Upper lobe of left lung (tissue), 6 donors: Measurements from ENCODE around the gene DUSP15. TPM values are rescaled to one million over a fixed set of nuclear protein-coding genes. Genes with fewer than 3 reads are reported as not detected.

Experiments used
- ATAC-seq, 2 donors: fragments of 200-7000 bp; cut with Tn5 transposase; one replicate each; pipeline ENCODE4 v1.9.1; 2022; ENCODE audit warnings: mild to moderate bottlenecking in 2 of 2, moderate library complexity in 2 of 2; ENCODE audit not compliant: low FRiP score in 2 of 2
- DNase-seq, 2 donors: peaks; one replicate each; pipeline ENCODE4 v3.0.0-alpha.2; 2019 to 2020
- H3K27ac ChIP-seq, 4 donors: fragments of 200-600 bp; sonication (generic); one replicate each; pipeline ENCODE4 v1.5.1; 2016 to 2019
- H3K27me3 ChIP-seq, 4 donors: fragments of 200-600 bp; sonication (generic); one replicate each; pipeline ENCODE4 v1.5.1; 2017 to 2019
- H3K36me3 ChIP-seq, 4 donors: fragments of 200-600 bp; sonication (generic); one replicate each; pipeline ENCODE4 v1.5.1; 2016 to 2019
- H3K4me1 ChIP-seq, 4 donors: fragments of 200-600 bp; sonication (generic); one replicate each; pipeline ENCODE4 v1.5.1; 2018 to 2019
- H3K4me3 ChIP-seq, 4 donors: fragments of 200-600 bp; sonication (generic); one replicate each; pipeline ENCODE4 v1.5.1; 2017 to 2019; ENCODE audit warnings: mild to moderate bottlenecking in 2 of 4, moderate library complexity in 1 of 4
- H3K9me3 ChIP-seq, 4 donors: fragments of 200-600 bp; sonication (generic); one replicate each; pipeline ENCODE4 v1.5.1; 2018 to 2019
- CTCF ChIP-seq, 6 experiments: fragments of 450-650 bp in 4 of 6; fragments of 200-600 bp in 2 of 6; sonication (generic) in 2 of 6; IDR thresholded peaks; one replicate each; pipeline ENCODE4 v1.5.1; 2016 to 2019; ENCODE audit warnings: antibody characterized with exemption in 6 of 6
- EP300 ChIP-seq, 4 donors: sonication (generic); formaldehyde crosslinking; IDR thresholded peaks; one replicate each; pipeline ENCODE4 v1.5.1; 2017; ENCODE audit warnings: antibody characterized with exemption in 4 of 4, control low read depth in 2 of 4
- POLR2A ChIP-seq, 4 donors: fragments of 450-650 bp; IDR thresholded peaks; one replicate each; pipeline ENCODE4 v1.5.1; 2016 to 2017; ENCODE audit warnings: antibody characterized with exemption in 4 of 4, mild to moderate bottlenecking in 2 of 4
- POLR2AphosphoS5 ChIP-seq, 2 donors: sonication (generic); formaldehyde crosslinking; IDR thresholded peaks; one replicate each; pipeline ENCODE4 v1.5.1; 2017; ENCODE audit warnings: antibody characterized with exemption in 2 of 2
- WGBS, 2 donors: methylation state at CpG; one replicate each; pipeline ENCODE4 v1.1.5; 2017 to 2018; 5-methylcytosine and 5-hydroxymethylcytosine counted together
- small RNA-seq, 4 donors: library from RNA; depleted of rRNA; stranded (forward); fragments of <200 nt; gene quantifications; one replicate each; pipeline ENCODE3, GENCODE V24; 2016
- total RNA-seq, 6 donors: library from RNA; depleted of rRNA in 4 of 6; stranded (reverse); fragments of >200 nt in 4 of 6; gene quantifications; one replicate each; pipeline versions ENCODE4 v1.1.0 to v1.2.1, GENCODE V29; 2016 to 2021
- donor health status: DM: no; HTN: no; CAD: no; lungs with moderate emphysema.
- donor health status: DM: no; HTN: yes; CAD: no; lungs with severe emphysema.

The DUSP15 gene
- total RNA-seq, 6 donors from 2014 or later: 0.69 to 1.7 (median 1.1) TPM; not detected in 1

- WGBS, 2 donors: 55 to 59% methylated on average over 14 to 15 of the region's 15 CpGs
- no peak for TF ChIP-seq CTCF (IDR thresholded peaks at IDR 0.05)
- no peak for TF ChIP-seq POLR2A (IDR thresholded peaks at IDR 0.05)
- no peak for TF ChIP-seq POLR2AphosphoS5 (IDR thresholded peaks at IDR 0.05)
- TF ChIP-seq EP300 (IDR thresholded peaks at IDR 0.05): no peak
- Histone ChIP-seq H3K9me3 (no peaks in the 10 kb centered on the region), H3K4me1 (peaks cover 4 to 12% (median 11%) of the 10 kb centered on the region in 4 donors), H3K36me3 (no peaks in the 10 kb centered on the region), H3K27ac (no peak overlapping the region), H3K4me3 (no peak overlapping the region), H3K27me3 (no peaks in the 10 kb centered on the region)
- ATAC-seq: no peak
- DNase-seq: no peak
Observed at GRCh38 chr20:31811796-31812728, 58.3 kb downstream of the DUSP15 start.

- 89 to 93% methylated on average over 3 to 4 of the region's 4 CpGs for WGBS, 2 donors
- no peak for TF ChIP-seq EP300 (IDR thresholded peaks at IDR 0.05)
- DNase-seq (no peak), ATAC-seq (no peak)
- Histone ChIP-seq H3K27me3 (no peaks in the 10 kb centered on the region), H3K27ac (peak overlapping the region in 1 of 4 donors; percentile 26), H3K9me3 (no peaks in the 10 kb centered on the region), H3K4me3 (no peak overlapping the region), H3K4me1 (peaks cover 4 to 12% (median 11%) of the 10 kb centered on the region in 4 donors), H3K36me3 (no peaks in the 10 kb centered on the region)
Observed at GRCh38 chr20:31811198-31811597, 59.1 kb downstream of the DUSP15 start.

Small RNA genes lying within 50 kb of the gene (small RNA-seq; reads per million reads assigned to genes)
- 0 to 0.13 (median 0) reads per million in 4 donors for gene RNU1-94P

Other genes starting within 250 kb of the DUSP15 start
- gene COX4I2, start 232.6 kb downstream of the DUSP15 start, total RNA-seq: 10 to 100 TPM in 4 of 6 donors, 1 to 10 TPM in 2; 1.9 to 24.3 (median 13.5) TPM
- gene BCL2L1, start 147.7 kb downstream of the DUSP15 start, total RNA-seq: 100 to 1,000 TPM; 131 to 245 (median 182) TPM
- gene TPX2, start 131.2 kb downstream of the DUSP15 start, total RNA-seq: 1 to 10 TPM; 1.0 to 6.7 (median 3.8) TPM
- gene MYLK2, start 51.2 kb downstream of the DUSP15 start, total RNA-seq: not detected
- 1 to 10 TPM in 2 of 6 donors, under 1 TPM in 1, not detected in 3; 0.91 to 1.7 (median 1.3) TPM for gene FOXS1, start 24.9 kb downstream of the DUSP15 start, total RNA-seq
- gene TTLL9, start 107 bp upstream of the DUSP15 start, total RNA-seq: 10 to 100 TPM in 1 of 6 donors, 1 to 10 TPM in 4, under 1 TPM in 1; 0.31 to 20.7 (median 4.4) TPM
- gene PDRG1, start 81.5 kb upstream of the DUSP15 start, total RNA-seq: 10 to 100 TPM in 2 of 6 donors, 1 to 10 TPM in 4; 3.0 to 11.8 (median 7.9) TPM
- under 1 TPM in 3 of 6 donors, not detected in 3; under 0.01 to 0.07 (median 0.06) TPM for gene XKR7, start 97.6 kb upstream of the DUSP15 start, total RNA-seq
- gene CCM2L, start 139.9 kb upstream of the DUSP15 start, total RNA-seq: 10 to 100 TPM in 2 of 6 donors, 1 to 10 TPM in 4; 4.2 to 29.2 (median 8.3) TPM
- 10 to 100 TPM; 27.7 to 93.9 (median 69.1) TPM for gene HCK, start 181.7 kb upstream of the DUSP15 start, total RNA-seq
- gene TM9SF4, start 239.2 kb upstream of the DUSP15 start, total RNA-seq: 10 to 100 TPM; 26.7 to 48.0 (median 37.1) TPM